AG04449 (cell line): ENCODE data around the gene POLR2E.

Experiments used
- CTCF ChIA-PET: fragments of 350-600 bp; formaldehyde crosslinking; extraction: SDS; loops from one replicate; lab custom pipeline; 2021; ENCODE audit warnings: antibody characterized with exemption; lab: Yijun Ruan, JAX
- POLR2A ChIA-PET: fragments of 400-600, 350-600 bp; formaldehyde crosslinking; extraction: SDS; loops from one replicate; lab custom pipeline; 2020; ENCODE audit warnings: antibody characterized with exemption, inconsistent platforms; lab: Yijun Ruan, JAX
- DNase-seq: peaks from one replicate; pipeline ENCODE4 v3.0.0-alpha.2; 2010; ENCODE audit warnings: low read depth, low spot score
- H3K4me3 ChIP-seq: 2 replicates; pipeline ENCODE4 v1.5.1; 2011; ENCODE audit warnings: low read depth, mild to moderate bottlenecking, control low read depth, low read length
- TF ChIP-seq, protein P1 (sequence below): IDR thresholded peaks from one replicate; pipeline ENCODE4 v1.5.1; 2011; ENCODE audit warnings: mild to moderate bottlenecking, moderate library complexity, low read length, control low read depth, inconsistent platforms; ENCODE audit not compliant: insufficient read depth; ENCODE audit errors: missing control alignments

POLR2E gene

GRCh38 chr19:1049106-1049505, 46.1 kb downstream of the POLR2E start:
- no peak for DNase-seq
- TF ChIP-seq, protein P1, sequence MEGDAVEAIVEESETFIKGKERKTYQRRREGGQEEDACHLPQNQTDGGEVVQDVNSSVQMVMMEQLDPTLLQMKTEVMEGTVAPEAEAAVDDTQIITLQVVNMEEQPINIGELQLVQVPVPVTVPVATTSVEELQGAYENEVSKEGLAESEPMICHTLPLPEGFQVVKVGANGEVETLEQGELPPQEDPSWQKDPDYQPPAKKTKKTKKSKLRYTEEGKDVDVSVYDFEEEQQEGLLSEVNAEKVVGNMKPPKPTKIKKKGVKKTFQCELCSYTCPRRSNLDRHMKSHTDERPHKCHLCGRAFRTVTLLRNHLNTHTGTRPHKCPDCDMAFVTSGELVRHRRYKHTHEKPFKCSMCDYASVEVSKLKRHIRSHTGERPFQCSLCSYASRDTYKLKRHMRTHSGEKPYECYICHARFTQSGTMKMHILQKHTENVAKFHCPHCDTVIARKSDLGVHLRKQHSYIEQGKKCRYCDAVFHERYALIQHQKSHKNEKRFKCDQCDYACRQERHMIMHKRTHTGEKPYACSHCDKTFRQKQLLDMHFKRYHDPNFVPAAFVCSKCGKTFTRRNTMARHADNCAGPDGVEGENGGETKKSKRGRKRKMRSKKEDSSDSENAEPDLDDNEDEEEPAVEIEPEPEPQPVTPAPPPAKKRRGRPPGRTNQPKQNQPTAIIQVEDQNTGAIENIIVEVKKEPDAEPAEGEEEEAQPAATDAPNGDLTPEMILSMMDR: no peak
- H3K4me3 ChIP-seq: no peak overlapping the region
- ChIA-PET CTCF (interaction anchor here (1.9 kb wide), 1 partner anchor 16 kb away, joined by 6 read pairs; no protein-coding TSS in a partner anchor), POLR2A (no interaction called here)

DNA sequence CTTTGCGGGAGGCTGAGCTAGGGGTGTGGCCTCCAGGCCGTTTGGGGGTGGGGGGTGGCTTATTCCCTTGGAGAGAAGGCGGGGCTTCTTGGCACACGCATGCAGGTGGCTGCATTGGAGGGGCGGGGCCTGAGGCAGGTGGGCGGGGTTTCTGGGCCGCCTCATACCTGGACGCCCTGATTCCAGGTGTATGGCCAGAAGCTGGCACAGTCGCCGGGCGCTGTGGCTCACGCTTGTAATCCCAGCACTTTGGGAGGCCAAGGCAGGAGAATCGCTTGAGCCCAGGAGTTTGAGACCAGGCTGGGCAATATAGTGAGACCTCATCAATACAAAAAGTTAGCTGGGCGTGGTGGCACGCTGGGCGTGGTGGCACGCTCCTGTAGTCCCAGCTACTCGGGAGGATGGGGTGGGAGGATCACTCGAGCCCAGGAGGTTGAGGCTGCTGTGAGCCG, 47.5 kb downstream of the POLR2E start:
- POLR2A ChIA-PET: no interaction called here
- no peak overlapping the region for H3K4me3 ChIP-seq
- no peak for DNase-seq
- CTCF ChIA-PET: interaction anchor here (1.9 kb wide), 1 partner anchor 18 kb away, joined by 6 read pairs; no protein-coding TSS in a partner anchor
- TF ChIP-seq, protein P1: no peak

DNA sequence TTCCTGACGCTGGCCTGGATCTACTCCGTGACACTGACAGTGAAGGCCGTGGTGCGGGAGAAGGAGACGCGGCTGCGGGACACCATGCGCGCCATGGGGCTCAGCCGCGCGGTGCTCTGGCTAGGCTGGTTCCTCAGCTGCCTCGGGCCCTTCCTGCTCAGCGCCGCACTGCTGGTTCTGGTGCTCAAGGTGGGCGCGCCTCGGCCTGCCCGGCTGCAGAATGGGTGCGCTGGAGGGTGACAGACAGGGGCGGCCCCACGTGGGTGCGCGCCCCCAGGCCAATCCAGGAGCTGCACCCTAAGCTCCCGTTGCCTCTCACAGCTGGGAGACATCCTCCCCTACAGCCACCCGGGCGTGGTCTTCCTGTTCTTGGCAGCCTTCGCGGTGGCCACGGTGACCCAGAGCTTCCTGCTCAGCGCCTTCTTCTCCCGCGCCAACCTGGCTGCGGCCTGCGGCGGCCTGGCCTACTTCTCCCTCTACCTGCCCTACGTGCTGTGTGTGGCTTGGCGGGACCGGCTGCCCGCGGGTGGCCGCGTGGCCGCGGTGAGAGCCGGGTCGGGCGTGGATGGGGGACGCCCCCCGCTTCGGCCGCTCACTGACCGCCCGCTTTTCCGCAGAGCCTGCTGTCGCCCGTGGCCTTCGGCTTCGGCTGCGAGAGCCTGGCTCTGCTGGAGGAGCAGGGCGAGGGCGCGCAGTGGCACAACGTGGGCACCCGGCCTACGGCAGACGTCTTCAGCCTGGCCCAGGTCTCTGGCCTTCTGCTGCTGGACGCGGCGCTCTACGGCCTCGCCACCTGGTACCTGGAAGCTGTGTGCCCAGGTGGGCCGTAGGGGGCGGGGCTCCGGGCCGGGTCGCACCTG, 48.1 kb downstream of the POLR2E start:
- CTCF ChIA-PET: interaction anchor here (1.9 kb wide), 1 partner anchor 18 kb away, joined by 6 read pairs; no protein-coding TSS in a partner anchor
- TF ChIP-seq, protein P1: no peak

DNA sequence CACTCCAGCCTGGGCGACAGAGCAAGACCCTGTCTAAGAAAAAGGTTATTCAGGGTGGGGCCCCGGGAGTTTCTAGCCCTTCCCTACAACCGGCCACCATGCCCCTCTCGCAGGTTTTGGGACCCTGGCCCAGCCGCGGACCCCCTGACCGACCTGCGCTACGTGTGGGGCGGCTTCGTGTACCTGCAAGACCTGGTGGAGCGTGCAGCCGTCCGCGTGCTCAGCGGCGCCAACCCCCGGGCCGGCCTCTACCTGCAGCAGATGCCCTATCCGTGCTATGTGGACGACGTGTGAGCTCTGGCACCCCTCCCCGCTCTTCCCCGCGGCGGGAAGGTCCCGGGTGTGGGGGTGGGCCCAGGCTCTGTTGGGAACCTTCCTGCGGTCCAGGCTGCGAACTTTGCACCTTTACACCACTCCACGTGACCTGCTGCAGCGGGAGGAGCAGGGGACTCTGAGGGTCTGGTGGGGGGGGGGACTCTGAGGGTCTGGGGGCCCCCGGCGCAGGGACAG, 49.0 kb downstream of the POLR2E start:
- ChIA-PET CTCF (no interaction called here), POLR2A (no interaction called here)

More for the DNA sequence above, 48.1 kb downstream of the POLR2E start:
- H3K4me3 ChIP-seq: no peak overlapping the region
- no peak for DNase-seq
- POLR2A ChIA-PET: no interaction called here

GRCh38 chr19:1045247-1045603, 50.0 kb downstream of the POLR2E start:
- TF ChIP-seq, protein P1: no peak
- DNase-seq: no peak
- ChIA-PET POLR2A (no interaction called here), CTCF (interaction anchor here (0.7 kb wide), 1 partner anchor 149 kb away, joined by 4 read pairs; no protein-coding TSS in a partner anchor)
- H3K4me3 ChIP-seq: no peak overlapping the region

More for the DNA sequence above, 49.0 kb downstream of the POLR2E start:
- DNase-seq: no peak
- TF ChIP-seq, protein P1: no peak
- H3K4me3 ChIP-seq: no peak overlapping the region

- CTCF ChIA-PET: interaction anchor here (0.9 kb wide), 1 partner anchor 15 kb away, joined by 4 read pairs; no protein-coding TSS in a partner anchor
- no peak for DNase-seq
- POLR2A ChIA-PET: interaction anchor here (0.6 to 7.8 kb wide), 5 partner anchors 11 to 60 kb away, joined by 3 to 104 read pairs (median 4); partner anchors contain the start of gene CNN2
- no peak overlapping the region for H3K4me3 ChIP-seq
- TF ChIP-seq, protein P1: no peak
Observed at GRCh38 chr19:1042689-1043511, 52.3 kb downstream of the POLR2E start.
